ENCODE measurements around the gene ZFX. TPM values are rescaled to one million over a fixed set of nuclear protein-coding genes. Genes with fewer than 3 reads are reported as not detected.
A peak's percentile ranks its signal among the peaks of the same experiment; 100 is the strongest.

The ZFX gene
- total RNA-seq, 1 donor from 2014 or later, result 35.7 TPM

DNA sequence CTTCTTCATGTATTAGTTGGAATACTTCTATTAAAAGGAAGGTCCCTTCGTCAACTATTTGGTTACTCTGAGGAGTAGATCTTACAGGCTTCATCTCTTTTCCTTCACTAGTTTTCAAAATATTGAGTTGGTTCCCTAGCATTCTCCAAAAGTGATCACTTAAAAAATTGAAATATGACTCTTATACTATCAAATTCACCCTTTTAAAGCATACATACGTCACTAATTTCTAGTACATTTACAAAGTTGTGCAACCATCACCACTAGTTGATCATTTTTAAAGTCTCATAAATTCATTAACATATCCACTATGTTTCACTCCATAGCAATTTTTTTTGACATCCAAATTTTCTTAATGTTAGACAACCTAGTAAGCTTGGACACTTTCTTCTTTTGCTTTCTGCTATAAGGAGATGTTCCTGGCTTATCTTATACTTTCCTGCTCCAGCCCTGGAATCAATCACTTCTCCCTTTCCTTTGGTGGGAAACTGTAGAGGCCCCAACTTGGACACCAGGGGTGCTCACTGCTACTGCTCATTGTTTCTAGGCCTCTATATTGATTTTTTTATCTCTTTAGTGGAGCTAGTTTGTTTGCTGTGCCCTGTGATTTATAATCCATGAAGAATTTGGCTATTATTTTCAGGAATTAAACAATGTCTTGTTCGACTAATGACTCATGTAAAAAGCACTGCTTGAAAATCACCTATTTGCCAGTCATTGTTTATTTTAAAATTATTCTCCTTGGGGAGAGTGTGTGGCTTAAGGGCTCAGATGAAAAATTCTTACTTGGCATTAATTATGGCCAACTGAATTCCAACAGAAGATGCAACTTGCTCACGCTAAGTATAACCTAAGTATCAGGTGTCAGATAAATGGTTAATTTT is 4.0 kb upstream of the ZFX start:
- H3K4me1 ChIP-seq (ENCODE audit: insufficient read depth, low read length), result peaks cover 21% of the 10 kb centered on the region
- H3K9me3 ChIP-seq (ENCODE audit: insufficient read depth, low read depth, low read length), result no peaks in the 10 kb centered on the region
- peaks cover 1% of the 10 kb centered on the region for H4K20me1 ChIP-seq (ENCODE audit: insufficient read depth, low read length)
- H3K4me3 Mint-ChIP-seq (ENCODE audit: unreplicated experiment), result no peak overlapping the region
- FAIRE-seq, result peak; percentile 49
- no peaks in the 10 kb centered on the region for H3K36me3 Mint-ChIP-seq (ENCODE audit: low read depth, unreplicated experiment)
- peak overlapping the region; percentile 70 for H3K27ac ChIP-seq (ENCODE audit: low read depth, low read length)
- H3K36me3 ChIP-seq (ENCODE audit: insufficient read depth, low read length), result no peaks in the 10 kb centered on the region
- no peak overlapping the region for H3K4me3 ChIP-seq (ENCODE audit: insufficient read depth, low read depth, low read length)
- peaks cover 4% of the 10 kb centered on the region for H3K4me1 Mint-ChIP-seq (ENCODE audit: low read depth, unreplicated experiment)
- TF ChIP-seq, protein P1, sequence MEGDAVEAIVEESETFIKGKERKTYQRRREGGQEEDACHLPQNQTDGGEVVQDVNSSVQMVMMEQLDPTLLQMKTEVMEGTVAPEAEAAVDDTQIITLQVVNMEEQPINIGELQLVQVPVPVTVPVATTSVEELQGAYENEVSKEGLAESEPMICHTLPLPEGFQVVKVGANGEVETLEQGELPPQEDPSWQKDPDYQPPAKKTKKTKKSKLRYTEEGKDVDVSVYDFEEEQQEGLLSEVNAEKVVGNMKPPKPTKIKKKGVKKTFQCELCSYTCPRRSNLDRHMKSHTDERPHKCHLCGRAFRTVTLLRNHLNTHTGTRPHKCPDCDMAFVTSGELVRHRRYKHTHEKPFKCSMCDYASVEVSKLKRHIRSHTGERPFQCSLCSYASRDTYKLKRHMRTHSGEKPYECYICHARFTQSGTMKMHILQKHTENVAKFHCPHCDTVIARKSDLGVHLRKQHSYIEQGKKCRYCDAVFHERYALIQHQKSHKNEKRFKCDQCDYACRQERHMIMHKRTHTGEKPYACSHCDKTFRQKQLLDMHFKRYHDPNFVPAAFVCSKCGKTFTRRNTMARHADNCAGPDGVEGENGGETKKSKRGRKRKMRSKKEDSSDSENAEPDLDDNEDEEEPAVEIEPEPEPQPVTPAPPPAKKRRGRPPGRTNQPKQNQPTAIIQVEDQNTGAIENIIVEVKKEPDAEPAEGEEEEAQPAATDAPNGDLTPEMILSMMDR (IDR thresholded peaks at IDR 0.05; ENCODE audit: insufficient read depth, low read depth, low read length), result no peak
- no peak for TF ChIP-seq EZH2 (IDR thresholded peaks at IDR 0.05; ENCODE audit: insufficient read depth, low read length)
- peak; percentile 82 for DNase-seq (ENCODE audit: low read depth)
- peaks cover 3% of the 10 kb centered on the region for H3K79me2 ChIP-seq (ENCODE audit: insufficient read depth, low read length)
- no peak overlapping the region for H2AFZ ChIP-seq (ENCODE audit: low read depth, low read length)
- H3K27ac Mint-ChIP-seq (ENCODE audit: unreplicated experiment), result peak overlapping the region; percentile 27
- no peaks in the 10 kb centered on the region for H3K27me3 Mint-ChIP-seq (ENCODE audit: low read depth, unreplicated experiment)
- no peaks in the 10 kb centered on the region for H3K27me3 ChIP-seq (ENCODE audit: insufficient read depth, low read length)
- H3K9ac ChIP-seq (ENCODE audit: low read length), result peak overlapping the region; percentile 56
- H3K4me2 ChIP-seq (ENCODE audit: low read length), result peak overlapping the region; percentile 75
- no peaks in the 10 kb centered on the region for H3K9me3 Mint-ChIP-seq (ENCODE audit: unreplicated experiment)

DNA sequence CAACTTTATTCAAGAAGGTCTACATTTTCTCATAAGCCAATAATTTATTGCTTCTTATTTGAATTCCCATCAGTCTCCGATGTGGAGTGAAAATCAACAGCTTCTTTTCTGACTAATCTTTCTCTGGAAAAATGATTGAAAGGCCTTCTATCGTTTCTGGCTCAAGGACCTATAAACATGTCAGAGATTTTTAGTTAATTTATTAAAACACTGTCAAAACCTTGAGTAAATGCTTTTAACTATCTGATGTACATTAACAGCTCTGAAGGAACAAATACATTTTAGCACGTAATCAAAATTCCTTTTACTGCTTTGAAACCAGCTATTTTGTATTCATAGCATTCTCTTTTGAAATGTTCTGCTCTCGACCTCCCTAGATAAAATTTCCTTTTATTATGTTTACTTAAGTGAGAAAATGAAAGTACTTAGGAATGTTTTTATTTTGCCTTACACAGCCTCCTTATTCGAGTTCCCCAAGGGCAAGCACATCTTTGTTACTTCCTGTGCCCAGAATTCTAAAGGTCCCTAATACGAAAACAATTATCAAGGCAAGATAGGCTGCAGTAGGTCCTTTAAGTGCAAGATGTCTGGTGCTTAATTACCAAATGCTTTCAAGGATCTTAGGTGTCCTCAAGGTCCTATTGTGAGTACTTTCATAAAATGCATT is 3.1 kb upstream of the ZFX start:
- Mint-ChIP-seq H3K36me3 (ENCODE audit: low read depth, unreplicated experiment) (no peaks in the 10 kb centered on the region), H3K4me1 (ENCODE audit: low read depth, unreplicated experiment) (peaks cover 4% of the 10 kb centered on the region), H3K27me3 (ENCODE audit: low read depth, unreplicated experiment) (no peaks in the 10 kb centered on the region), H3K9me3 (ENCODE audit: unreplicated experiment) (no peaks in the 10 kb centered on the region), H3K27ac (ENCODE audit: unreplicated experiment) (peak overlapping the region; percentile 53), H3K4me3 (ENCODE audit: unreplicated experiment) (no peak overlapping the region)
- Histone ChIP-seq H3K4me3 (ENCODE audit: insufficient read depth, low read depth, low read length) (peak overlapping the region; percentile 29), H3K4me1 (ENCODE audit: insufficient read depth, low read length) (peaks cover 26% of the 10 kb centered on the region), H4K20me1 (ENCODE audit: insufficient read depth, low read length) (peaks cover 10% of the 10 kb centered on the region), H3K9me3 (ENCODE audit: insufficient read depth, low read depth, low read length) (no peaks in the 10 kb centered on the region), H3K27ac (ENCODE audit: low read depth, low read length) (peak overlapping the region; percentile 70), H3K9ac (ENCODE audit: low read length) (peak overlapping the region; percentile 56), H3K4me2 (ENCODE audit: low read length) (peak overlapping the region; percentile 75), H3K79me2 (ENCODE audit: insufficient read depth, low read length) (peaks cover 12% of the 10 kb centered on the region), H3K36me3 (ENCODE audit: insufficient read depth, low read length) (no peaks in the 10 kb centered on the region), H2AFZ (ENCODE audit: low read depth, low read length) (peak overlapping the region; percentile 45), H3K27me3 (ENCODE audit: insufficient read depth, low read length) (no peaks in the 10 kb centered on the region)
- DNase-seq (ENCODE audit: low read depth), result no peak
- TF ChIP-seq, protein P1 (IDR thresholded peaks at IDR 0.05; ENCODE audit: insufficient read depth, low read depth, low read length), result no peak
- TF ChIP-seq EZH2 (IDR thresholded peaks at IDR 0.05; ENCODE audit: insufficient read depth, low read length), result no peak
- FAIRE-seq, result peak; percentile 55

Data from astrocyte (in vitro differentiated cells and primary cell).